GM18517 (cell line): ENCODE results near the gene MTCL3.
A peak's percentile ranks its signal among the peaks of the same experiment; 100 is the strongest.

ENCODE experiments used
- ATAC-seq: cut with Tn5 transposase; IDR thresholded peaks from one replicate; pipeline ENCODE4 v1.9.1; 2021; ENCODE audit warnings: mild to moderate bottlenecking, moderate library complexity; ENCODE audit not compliant: unreplicated experiment

Gene MTCL3

GRCh38 chr6:127471379-127472255 is 47.5 kb downstream of the MTCL3 start:
- no peak for ATAC-seq

GRCh38 chr6:127468936-127469335 is 50.2 kb downstream of the MTCL3 start:
- ATAC-seq, result no peak

GRCh38 chr6:127466416-127466815 is 52.7 kb downstream of the MTCL3 start:
- no peak for ATAC-seq

DNA sequence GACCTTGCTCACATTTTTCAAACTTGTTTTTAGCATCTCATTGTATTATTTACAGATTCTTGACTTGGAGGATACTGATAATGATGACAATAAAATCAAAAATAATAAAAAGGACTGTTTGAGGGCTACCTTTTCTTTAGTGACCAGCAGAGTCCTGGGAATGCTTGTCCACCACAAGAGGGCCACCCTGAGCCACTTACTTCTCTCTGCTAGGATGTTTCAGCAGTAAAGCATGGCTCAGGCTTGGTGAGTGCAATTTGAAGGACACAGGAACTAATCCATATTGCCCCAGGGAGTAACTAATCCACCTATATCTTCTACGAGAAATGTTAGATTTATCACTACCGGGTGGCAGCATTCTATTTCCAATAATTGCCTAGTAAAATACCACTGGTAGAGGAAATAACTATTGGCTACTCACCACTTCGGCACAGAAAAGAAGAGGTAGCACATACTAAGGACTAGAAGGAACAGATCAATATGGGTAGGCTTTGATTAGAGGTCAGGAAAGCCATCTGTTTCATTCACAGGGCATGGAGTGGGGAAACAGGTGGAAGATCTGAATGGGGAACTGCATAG is 54.2 kb downstream of the MTCL3 start:
- peak; percentile 89 for ATAC-seq

DNA sequence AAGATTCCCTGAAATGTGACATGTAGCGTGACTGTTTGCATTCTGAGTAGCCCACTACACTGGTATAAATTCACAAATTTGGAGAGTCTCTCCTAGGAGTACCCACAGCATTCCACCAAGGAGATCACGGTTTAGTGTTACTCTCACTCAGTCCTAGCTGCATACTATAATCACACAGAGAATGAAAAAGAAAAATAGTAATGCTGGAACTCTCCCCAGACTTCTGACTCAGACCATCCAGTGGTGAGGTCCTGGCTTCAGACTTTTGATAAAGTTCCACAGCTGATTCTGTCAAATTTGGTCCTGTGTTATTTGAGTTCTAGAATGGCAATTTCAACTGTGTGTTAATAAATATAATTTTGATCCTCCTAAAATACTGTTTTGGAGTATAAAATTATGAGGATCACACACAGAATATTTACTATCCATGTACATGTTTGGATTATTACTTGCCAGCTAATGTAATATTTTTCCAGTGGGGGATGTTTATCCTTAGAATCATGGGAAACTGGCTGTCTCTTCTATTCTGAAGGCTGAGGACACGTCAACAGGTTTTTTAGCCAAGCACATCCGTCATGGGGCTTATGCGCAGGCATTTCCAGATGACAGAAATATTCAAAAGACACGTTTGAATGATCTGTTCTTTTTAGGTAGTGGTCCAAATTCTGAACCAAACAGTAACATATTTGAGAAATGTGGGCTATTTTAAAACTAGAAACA is 54.8 kb downstream of the MTCL3 start:
- ATAC-seq, result no peak

GRCh38 chr6:127463056-127463455 is 56.1 kb downstream of the MTCL3 start:
- ATAC-seq, result no peak

GRCh38 chr6:127462376-127462775 is 56.8 kb downstream of the MTCL3 start:
- no peak for ATAC-seq

GRCh38 chr6:127460465-127460864 is 58.7 kb downstream of the MTCL3 start:
- ATAC-seq, result no peak

DNA sequence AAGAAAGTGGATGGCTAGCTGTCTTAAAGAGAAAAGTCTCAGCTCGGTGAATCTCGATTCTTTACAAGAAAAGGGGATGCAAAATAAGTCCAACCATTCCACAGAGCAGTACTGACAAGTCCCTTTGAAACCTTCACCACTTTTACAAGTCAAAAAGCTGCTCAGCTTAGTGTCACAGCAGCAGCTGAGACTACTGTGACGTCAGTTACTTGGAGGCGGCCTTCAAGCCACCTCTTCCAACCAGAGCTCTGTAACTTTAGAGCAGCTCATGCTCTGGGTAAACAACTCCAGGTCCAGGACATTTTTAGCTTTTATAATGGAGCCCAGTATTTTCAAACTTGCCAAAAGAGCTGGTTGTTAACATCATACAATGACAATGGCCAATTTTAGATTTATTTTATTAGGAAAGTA is 59.9 kb downstream of the MTCL3 start, which contains the start of gene KIAA0408:
KIAA0408 (minus strand) TSS at position 159 of the 411 bp plus-strand sequence. CDS start 5,408 bp downstream, outside the sequence.
- ATAC-seq, result no peak

GRCh38 chr6:127458817-127459216 is 60.3 kb downstream of the MTCL3 start:
- ATAC-seq, result no peak

DNA sequence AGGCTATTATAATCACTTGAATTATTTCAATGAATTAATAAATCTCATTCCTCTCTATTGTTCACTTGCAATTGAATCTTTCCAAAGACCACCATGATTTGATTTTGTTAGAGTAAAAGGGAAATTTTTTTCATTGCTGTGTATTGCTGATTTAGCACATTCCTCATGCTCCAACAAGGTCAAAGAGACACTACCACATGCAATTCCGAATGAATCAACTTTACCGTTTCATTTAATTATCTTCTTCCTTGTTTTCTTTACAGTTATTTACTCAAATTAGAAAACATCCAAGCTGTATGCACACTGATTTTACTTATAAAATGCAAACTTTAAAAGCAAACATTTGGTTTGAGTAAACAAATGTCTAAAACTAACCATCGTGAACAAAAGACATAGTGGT is 60.9 kb downstream of the MTCL3 start:
- no peak for ATAC-seq

DNA sequence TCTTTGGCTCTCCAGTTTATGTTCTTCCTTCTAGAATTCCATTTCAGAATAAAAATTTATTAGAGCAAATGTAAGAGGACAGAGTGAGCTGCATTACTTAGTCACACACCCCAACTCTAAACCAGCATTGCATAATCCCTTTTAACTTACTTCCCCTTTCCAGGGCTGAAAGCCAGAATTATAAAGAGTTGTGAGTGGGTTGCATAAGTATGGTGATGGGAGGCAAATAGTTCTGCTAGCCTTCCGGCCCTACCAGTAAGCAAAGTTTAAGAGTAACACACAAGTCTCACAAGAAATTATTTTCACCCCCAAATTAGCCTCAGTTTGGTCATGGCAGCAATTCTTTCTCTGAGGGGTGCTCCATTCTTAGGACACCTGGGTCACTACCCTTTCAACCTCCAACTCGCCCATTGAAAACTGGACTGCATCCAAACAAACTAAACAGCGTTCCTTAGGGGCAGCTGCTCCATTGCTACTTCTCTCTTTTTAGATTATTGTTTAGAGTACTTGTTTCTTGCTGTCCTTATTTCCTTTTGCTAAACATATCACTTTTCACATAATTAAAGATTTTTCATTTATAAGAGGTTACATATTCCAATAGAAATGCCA is 61.6 kb downstream of the MTCL3 start:
- no peak for ATAC-seq

DNA sequence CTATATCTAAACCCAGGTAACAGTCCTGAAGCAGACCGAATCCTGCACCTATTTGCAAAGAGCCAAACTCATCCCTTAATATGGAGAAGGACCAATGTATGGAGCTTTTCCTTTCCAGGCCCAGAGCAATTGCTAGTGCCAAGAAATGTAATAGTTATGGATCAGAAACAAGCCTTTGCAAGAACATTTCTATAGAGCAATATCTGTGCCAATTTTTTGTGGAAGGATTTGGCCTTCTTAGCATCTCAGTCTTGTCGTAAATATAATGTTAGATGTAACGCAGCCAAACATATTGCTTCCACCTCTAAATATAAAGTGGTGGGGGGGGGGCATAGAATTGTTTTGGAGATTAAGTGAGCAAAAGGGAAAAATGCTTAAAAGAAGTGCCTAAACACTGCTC is 62.7 kb downstream of the MTCL3 start:
- ATAC-seq, result no peak

GRCh38 chr6:127453845-127454619 is 65.1 kb downstream of the MTCL3 start:
- no peak for ATAC-seq

GRCh38 chr6:127452803-127453202 is 66.3 kb downstream of the MTCL3 start:
- ATAC-seq, result no peak

- no peak for ATAC-seq
These were observed 67.7 kb downstream of the MTCL3 start for GRCh38 chr6:127451388-127451787.

GRCh38 chr6:127447780-127448179 is 71.4 kb downstream of the MTCL3 start:
- no peak for ATAC-seq

DNA sequence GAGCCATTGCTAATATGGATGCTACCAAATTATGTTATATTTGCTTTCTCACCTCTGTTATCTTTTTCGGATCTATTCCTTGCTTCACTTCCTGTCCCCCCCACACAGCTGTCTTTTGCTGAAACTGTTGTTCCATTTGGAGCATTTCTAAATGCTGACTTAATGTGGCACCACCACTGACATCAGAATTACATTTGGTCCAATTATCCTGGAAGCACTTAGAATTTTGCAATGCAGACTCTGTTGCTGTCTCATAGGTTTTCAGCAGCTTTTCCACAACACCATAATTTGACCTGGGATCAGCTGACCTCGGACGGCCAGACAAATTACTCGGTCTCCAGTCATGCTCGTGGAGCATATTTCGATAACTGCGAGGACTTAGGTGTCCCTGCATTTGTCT is 72.8 kb downstream of the MTCL3 start:
- ATAC-seq, result no peak

DNA sequence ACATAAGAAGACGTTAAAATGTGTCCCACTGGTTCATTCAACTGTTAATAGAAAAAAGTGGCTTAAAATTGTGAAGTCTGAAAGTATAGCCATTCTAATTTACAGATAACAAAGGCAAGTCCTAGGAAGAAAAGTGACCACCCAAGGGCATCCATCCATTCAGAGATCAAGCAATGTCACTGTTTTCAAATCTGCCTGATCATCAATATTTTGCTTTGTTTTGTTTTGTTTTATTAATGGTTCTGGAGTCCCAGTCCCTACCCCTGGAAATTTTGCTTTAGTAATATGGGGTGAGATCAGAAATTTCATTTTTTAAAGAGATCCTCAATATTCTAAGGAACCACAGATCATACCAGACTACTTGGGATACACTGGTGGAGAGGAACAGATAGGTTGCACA is 77.3 kb downstream of the MTCL3 start:
- no peak for ATAC-seq

- no peak for ATAC-seq
These were observed 79.4 kb downstream of the MTCL3 start for GRCh38 chr6:127439718-127440117.
